HG02642 (cell line): ENCODE results near the gene SERPINH1.

Experiments
- ATAC-seq: cut with Tn5 transposase; IDR thresholded peaks from one replicate; pipeline ENCODE4 v1.9.1; 2021; ENCODE audit warnings: mild to moderate bottlenecking; ENCODE audit not compliant: unreplicated experiment, poor library complexity

SERPINH1 gene

GRCh38 chr11:75591966-75592365 is 29.9 kb downstream of the SERPINH1 start:
- no peak for ATAC-seq

GRCh38 chr11:75592715-75593114 is 30.7 kb downstream of the SERPINH1 start:
- ATAC-seq: no peak

- ATAC-seq: no peak
These were observed 31.3 kb downstream of the SERPINH1 start for GRCh38 chr11:75593286-75593915.

GRCh38 chr11:75594211-75594610 is 32.2 kb downstream of the SERPINH1 start:
- ATAC-seq: no peak

- no peak for ATAC-seq
These were observed 33.4 kb downstream of the SERPINH1 start for GRCh38 chr11:75595429-75595828.

GRCh38 chr11:75596914-75597313 is 34.9 kb downstream of the SERPINH1 start:
- no peak for ATAC-seq

GRCh38 chr11:75597636-75598035 is 35.6 kb downstream of the SERPINH1 start:
- ATAC-seq: no peak

- ATAC-seq: no peak
These were observed 36.2 kb downstream of the SERPINH1 start for GRCh38 chr11:75598264-75598663.

GRCh38 chr11:75598900-75599299 is 36.8 kb downstream of the SERPINH1 start:
- no peak for ATAC-seq

GRCh38 chr11:75600356-75600755 is 38.3 kb downstream of the SERPINH1 start:
- ATAC-seq: no peak

- no peak for ATAC-seq
These were observed 39.4 kb downstream of the SERPINH1 start for GRCh38 chr11:75601494-75601893.

GRCh38 chr11:75602951-75603350 is 40.9 kb downstream of the SERPINH1 start:
- ATAC-seq: no peak

- no peak for ATAC-seq
These were observed 42.0 kb downstream of the SERPINH1 start for GRCh38 chr11:75603791-75604736.

GRCh38 chr11:75606099-75606498 is 44.0 kb downstream of the SERPINH1 start:
- no peak for ATAC-seq

GRCh38 chr11:75611823-75612222 is 49.8 kb downstream of the SERPINH1 start:
- ATAC-seq: no peak

- ATAC-seq: no peak
These were observed 53.7 kb downstream of the SERPINH1 start for GRCh38 chr11:75615751-75616150.

- no peak for ATAC-seq
These were observed 54.2 kb downstream of the SERPINH1 start for GRCh38 chr11:75616281-75616680.
